AML-193 (cell line): ENCODE data around the gene SH2D3A.

Source experiments
- DNase-seq, 2 experiments: peaks; one replicate each; lab custom pipeline; 2025; lab: John Stamatoyannopoulos, UW

SH2D3A gene

DNA sequence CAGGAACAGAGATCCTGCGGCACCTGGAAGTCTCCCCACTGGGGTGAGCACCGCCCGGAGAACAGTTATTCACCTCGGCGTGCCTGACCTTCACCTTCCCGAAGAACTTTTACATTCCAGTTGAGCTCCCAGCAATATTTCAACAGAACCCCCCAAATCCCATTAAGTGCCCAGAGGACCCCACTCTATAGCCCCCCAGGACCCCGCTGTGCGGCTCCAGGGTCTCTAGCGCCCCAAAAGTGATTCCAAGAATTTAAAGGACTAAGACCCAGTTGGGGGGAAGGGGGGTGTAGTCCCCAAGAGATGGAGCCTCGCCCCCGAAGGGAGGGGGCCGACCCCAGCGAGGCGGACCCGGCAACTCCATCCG, 30.3 kb downstream of the SH2D3A start:
- DNase-seq, result no peak

DNA sequence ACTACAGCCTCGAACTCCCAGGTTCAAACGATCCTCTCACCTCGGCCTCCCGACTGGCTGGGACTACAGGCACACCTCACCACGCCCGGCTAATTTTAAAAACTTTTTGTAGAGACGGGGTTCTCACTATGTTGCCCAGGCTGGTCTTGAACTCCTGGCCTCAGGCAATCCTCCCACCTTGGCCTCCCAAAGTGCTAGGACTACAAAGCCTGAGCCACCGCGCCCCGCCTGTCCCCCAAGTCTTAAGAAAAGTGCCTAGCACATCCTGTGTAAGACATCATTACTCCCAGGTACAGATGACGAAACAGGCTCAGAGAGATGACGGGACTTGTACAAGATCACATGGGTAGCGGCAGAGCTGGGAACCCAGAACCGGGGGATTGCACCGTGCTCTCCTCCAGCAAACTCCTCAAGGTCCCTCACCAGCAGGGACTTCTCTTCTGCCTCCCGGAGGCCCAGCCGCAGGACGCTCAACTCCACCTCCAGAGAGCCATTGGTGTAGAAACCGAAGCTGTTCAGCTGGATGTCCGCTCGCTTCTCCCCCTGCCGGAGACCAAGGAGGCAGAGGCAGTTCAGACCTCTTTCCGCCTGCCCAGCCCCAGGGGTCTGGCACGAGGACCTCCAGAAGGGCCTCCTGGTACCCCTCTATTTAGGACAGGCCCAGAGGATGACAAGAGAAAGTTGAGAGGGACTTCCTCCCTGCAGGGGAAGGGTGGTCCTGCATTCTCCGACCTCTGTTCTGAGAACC, 30.9 kb downstream of the SH2D3A start:
- DNase-seq, result peak; percentile 78 to 79

DNA sequence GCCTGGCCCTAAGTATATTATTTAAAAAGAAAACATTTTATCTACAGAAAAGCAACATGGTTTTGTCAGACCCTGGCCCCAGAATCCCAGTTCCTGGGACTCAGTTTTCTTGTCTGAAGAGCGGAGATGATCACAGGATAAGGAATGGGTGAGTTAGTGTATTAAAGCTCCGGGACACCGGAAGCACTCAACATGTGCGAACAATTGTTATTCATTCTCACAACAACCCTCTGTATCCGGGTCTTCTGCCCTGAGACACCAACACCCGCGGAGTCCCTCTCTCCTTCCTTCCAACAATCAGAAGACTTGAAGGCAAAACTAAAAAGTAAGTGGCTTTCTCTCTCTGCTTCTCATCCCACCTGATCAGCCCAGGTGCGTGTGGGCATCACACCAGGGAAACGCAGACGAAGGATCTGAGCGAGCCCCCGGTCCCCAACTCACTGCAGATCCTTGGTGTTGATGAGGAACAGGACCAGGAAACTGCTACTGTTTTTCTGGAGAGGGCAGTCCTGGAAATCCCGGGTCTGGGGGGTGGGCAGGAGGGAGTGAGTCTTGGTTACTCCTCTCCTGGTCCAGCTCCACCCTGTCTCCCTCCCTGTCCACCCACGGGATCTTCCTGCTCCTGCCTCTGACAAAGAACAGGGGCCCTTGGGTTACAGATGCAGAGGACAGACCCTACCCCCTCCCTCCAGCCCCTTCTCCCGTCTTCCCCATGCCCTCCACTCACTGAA, 31.9 kb downstream of the SH2D3A start:
- DNase-seq, result no peak

DNA sequence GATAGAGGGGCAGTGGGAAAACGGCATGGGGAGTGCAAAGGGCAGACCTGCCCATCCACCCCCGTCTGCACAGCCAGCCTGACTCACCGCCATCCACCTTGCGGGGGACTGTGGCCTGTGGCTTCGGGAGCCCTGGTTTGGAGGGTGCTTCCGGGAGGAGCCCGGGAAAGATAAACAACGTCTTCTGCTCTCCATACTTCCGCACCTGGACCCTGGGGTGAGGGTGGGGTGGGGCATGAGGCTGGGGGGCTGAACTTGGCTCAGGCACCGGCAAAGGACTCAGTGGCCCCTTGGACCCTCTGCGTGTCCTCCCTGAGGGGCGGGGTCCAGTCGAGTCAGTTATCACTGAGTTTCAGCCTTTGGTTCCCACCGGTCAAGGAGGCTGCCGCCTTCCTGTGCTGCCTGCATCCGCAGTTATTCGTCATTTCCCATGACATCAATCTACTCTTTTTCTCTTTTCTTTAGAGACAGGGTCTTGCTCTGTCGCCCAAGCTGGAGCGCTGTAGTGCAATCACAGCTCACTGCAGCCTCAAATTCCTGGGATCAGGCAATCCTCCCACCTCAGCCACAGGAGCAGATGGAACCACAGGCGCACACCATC, 33.0 kb downstream of the SH2D3A start:
- no peak for DNase-seq

DNA sequence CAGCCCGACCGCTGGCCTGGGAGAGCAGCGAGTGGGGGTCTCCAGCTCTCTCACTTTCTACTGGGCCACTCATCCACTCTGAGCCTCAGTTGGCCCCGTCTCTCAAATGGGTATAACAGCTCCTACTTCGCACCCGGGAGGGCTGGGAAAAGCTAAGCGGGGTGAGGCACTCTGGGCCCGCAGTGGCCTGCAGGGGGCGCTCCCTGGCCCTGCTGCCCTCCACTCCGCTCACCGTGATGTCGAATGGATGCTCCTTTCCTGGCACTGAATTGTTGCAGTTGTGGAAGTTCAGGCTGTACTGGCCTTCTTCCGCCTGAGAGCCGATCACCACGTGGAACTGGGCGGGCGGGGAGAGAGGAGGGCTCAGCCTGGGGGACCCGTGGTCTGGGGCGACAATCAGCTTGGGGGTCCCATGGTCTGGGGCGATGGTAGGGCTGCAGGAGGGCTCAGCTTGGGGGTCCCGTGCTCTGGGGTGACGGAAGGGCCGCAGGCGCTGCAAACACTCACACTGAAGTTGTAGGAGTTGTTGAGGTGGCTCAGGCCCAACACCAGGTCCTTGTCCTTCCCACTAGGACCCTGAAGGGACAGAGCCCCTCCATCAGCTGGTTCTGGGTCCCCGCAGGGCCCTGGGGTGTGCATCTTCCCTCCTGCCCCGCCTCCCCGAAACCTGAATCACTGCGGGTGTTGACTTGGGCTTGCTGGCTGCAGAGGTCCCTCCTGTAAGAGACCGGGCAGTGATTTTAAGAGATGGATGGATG, 33.7 kb downstream of the SH2D3A start:
- no peak for DNase-seq

DNA sequence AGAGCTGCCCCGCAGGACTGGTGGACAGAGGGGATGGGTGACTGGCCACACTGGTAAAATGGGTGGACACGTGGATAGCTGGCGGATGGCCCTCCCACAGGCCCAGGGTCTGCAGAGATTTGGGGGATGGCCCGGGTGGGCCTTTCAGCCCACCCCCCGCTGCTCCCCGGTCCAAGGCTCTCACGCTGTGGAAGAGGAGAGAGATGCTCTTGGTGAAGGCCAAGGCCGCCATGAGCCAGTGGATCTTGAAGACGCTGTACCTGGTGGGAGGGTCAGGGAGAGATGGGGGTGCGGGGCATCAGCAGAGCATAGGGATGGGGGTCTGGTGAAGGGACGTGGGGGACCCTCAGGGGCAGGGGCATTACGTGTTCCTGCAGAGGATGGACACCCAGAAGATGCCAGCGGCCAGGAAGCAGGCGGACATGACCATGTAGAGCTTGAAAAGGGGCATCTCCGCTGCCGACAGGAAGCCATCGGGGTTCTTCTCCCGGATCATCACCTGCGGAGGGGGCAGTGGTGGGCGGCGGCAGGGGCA, 34.4 kb downstream of the SH2D3A start:
- DNase-seq, result no peak

DNA sequence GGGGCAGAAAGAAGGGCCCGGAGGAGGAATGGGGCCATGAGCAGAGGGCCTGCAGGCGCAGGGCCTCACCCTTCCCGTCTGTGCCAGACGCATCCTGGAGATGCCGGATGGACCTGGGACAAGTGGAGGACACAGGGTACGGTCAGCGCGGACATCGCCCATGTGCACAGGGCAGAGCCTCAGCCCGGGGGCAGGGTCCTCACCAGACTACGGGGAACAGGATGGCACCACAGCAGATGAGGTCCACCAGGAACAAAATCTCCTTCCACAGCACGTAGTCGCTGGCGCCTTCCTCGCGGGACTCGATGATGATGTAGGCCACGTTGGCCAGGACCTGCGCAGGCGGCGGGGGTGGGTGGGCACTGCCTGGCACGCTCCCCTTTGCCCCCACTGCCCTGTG, 35.4 kb downstream of the SH2D3A start:
- DNase-seq, result no peak

DNA sequence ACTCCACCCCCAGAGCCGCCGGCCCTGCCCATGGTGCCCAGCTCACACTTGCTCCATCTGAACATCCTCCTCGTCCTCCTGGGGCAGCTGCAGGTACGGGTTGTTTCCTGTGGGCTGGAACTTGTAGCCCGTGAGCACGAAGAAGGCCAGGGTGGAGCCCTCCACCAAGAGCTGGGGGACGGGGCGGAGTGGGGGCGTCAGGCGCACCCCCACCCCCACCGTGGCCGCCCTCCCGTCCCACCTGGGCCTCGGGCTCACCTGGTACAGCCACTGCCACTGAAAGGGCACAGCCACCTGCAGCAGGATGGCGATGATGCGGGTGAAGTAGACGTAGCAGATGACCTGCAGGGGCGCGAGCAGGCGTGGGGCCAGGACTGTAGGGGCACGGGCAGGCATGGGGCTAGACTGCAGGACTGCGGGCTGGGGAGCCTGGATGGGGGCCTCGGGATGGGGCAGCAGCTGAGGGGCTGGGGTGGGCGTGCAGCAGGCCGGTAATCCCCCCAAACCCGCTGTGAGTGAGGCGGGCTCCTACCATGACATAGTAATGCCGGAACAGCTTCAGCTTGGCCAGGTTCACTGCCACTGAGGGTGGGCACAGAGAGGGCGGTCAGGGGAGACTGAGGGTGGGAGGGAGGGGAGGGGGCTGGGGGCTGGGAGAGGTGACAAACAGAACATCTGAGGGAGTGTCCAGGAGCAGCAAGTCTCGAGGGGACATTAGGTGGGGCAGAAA, 36.1 kb downstream of the SH2D3A start:
- DNase-seq, result no peak

DNA sequence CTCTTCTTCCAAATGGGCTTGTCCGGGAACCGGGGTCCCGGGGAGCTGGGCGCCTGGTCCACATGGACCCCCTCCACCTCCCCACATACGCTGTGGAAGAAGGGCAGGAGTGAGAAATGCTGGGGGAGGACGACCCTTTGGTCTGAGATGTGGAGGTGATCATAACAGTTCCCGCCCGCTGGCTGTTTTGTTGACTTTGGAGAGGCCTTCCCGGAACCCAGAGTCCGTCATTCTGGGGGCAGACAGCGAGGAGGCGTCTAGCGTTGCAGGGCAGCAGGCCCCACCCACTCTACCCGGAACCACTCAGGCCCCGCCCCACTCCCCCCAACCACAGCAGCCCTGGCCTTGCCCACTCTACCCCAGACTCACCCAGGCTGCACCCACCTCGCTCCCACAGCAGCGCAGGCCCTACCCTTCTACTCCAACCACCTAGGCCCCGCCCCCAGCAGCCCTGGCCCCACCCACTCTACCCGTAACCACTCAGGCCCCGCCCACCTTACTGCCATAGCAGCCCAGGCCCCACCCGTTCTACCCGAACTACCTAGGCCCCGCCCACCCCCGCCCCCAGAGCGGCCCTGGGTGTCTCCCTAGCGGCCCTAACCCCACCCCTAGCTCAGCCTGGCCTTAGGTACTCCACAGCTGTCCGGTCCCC, 37.0 kb downstream of the SH2D3A start:
- DNase-seq, result no peak

DNA sequence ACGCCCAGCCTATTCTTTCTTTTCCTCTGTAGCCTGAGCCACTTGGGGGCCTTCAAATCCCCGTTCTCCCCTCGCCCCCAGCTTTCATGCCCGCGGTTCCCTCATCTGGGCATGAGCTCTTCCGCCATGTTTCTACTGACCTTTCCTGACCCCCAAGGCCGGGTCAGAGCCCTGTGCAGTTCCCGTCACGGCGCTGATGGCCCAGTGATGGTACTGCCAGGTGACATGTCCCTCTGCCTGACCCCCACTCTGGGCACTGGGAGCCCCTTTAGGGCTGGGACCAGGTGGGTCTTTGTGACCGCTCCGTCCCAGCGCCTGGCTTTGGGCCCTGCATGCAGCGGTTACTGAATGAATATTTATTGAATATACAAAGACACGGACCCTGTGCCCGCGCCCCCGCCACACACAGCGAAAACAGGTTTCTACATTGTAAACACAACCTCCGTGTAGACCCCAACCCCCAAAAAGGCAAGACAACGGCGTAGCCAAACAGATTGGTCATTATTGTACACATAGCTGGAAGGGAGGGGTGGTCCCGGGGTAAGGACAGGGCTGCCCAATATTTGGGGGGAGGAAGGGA, 37.6 kb downstream of the SH2D3A start:
- DNase-seq, result no peak

DNA sequence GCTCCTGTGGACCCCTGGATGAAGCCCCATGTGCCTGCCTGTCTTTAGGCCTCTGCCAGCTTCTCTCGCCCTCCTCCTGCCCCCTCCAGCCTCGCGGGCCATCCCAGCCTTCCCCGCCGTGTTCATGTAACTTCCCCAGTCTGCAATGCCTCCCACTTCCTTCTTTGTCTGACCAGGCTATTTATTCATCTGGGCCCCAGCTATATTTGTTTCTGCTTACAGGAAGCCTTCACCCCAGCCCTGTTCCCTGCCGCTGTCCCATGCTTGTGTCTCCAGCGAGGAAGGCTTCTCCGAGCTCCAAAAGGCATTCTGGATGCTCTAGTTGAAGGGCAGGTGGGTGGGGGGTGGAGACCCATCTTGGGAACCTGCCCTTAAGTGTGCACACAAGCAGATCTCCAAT, 38.9 kb downstream of the SH2D3A start:
- DNase-seq, result peak; percentile 72 to 75

DNA sequence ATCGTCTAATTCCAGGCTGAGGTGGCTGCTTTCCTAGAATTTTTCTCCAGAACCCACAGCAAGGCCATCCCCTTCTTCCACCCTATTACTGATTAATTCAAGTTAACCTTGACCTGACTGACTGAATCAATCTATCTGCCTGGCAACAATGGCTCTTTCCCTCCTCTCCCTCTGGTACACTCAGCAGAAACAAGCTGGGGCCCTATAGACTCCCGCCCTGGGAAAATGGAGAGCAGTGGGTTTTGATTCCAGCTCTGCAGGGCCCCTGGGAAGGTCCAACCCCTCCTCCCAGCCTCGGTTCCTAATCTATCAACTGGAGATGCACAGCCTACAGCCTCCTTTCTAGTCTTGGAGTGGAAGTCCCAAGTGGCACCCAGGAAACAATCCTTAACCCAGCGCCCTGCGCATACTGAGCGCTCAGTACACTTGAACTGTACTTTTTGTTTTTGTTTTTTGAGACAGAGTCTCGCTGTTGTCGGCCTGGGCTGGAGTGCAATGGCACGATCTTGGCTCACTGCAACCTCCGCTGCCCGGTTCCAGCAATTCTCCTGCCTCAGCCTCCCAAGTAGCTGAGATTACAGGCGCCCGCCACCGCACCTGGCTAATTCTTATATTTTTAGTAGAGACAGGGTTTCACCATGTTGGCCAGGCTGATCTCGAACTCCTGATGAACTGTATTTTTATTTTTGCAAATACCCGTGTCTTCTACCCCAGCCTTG, 41.6 kb downstream of the SH2D3A start:
- no peak for DNase-seq

DNA sequence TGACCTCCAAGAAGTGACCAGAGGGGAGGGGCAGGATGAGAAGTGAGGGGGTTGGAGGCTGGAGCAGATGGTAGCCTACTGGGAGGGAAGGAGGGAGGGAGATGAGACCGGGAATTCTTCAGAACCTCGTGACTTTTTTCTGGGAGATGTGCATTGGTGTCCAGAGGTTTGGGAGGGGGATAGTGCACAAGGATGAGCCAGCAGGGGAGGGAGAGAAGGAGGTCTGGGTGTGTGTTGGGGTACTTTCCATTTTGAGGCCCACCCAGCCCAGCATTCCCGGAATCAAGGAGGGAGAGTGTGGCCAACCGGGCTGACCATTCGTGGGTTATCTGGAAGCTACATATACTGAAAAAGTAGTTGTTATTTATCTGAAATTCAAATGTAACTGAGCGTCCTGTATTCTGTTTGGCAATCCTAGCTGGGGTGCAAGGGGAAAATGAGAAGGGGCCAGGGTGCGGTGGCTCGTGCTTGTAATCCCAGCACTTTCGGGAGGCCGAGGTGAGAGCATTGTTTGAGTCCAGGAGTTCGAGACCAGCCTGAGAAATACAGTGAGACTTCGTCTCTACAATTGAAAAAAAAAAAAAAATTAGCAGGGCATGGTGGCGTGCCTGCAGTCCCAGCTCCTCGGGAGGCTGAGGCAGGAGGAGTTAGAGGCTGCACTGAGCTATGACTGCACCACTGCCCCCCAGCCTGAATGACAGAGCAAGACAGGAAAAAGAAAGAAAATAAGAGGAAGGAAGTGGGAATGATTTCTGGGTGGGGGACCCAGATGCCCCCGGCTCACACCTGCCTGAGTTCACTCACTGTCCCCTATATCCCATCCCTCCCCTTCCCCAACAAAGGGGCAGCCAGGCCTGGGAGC, 42.4 kb downstream of the SH2D3A start:
- no peak for DNase-seq

DNA sequence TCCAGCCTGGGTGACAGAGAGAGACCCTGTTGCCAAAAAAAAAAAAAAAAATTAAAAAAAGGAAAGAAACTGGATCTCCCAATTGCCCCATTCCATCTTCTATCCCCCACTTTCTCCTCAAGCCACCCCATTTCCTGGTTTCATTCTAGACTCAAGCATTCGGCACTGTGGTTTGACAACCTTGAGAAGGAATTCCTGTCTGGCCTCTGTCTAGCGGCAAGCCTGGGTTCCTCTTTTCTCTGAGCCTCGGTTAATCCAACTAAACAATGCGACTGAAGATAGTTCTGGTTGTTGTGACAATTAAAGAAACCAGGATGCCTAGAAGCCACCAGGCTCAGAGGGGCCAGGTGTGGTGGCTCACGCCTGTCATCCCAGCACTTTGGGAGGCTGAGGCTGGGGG, 43.5 kb downstream of the SH2D3A start:
- DNase-seq, result peak; percentile 37 to 41

DNA sequence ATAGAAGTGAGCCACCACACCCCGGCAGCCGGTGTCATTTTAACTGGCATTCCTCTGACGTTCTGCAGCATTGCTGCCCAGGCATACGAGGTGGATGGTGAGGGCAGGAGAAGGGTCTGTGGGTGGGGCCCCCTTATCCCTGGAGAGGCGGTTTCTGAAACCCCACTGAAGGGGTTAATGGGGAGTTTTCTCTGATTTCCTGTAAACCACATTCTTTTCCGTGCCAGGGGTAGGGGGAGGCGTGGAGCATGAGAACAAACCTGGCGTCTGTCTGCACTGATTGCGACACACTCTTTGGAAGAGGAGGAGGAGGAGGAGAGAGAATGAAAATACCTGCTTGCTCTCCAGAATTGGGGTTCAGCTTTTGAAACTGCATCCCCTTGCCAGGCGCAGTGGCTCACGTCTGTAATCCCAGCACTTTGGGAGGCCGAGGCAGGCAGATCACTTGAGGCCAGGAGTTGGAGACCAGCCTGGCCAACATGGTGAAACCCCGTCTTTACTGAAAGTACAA, 44.1 kb downstream of the SH2D3A start:
- no peak for DNase-seq

DNA sequence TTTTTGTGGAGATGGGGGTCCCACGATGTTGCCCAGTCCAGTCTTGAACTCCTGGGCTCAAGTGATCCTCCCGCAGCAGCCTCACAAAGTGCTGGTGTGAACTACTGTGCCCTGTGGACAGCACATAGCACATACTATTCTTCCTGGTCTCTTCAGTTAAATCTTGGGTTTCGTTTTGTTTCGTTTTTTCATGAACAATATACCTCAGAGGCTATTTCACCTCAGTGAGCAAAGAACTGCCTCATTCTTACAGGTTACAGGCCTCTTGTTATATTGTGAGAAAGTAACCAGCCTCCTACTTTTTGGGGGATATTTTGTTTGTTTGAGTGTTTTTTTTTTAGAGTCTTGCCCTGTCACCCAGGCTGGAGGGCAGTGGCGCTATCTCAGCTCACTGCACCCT, 45.5 kb downstream of the SH2D3A start:
- peak in 1 of 2 experiments; percentile 45 for DNase-seq

DNA sequence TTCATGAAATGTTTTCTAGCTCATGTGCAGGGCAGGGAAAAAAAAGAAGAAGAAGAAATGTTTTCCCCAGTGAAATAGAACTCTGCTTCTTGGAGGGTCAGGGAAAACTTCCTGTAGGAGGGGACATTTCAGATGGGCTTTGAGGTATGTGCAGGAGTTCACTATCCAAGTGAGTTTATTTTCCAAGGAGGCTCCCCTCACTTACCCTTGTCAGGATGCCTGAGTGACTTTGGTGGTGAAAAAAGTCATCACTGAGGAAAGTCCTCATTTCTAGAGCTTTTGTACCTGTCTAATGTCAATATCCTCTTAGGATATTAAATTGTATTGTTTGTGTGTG, 46.1 kb downstream of the SH2D3A start:
- DNase-seq, result no peak

DNA sequence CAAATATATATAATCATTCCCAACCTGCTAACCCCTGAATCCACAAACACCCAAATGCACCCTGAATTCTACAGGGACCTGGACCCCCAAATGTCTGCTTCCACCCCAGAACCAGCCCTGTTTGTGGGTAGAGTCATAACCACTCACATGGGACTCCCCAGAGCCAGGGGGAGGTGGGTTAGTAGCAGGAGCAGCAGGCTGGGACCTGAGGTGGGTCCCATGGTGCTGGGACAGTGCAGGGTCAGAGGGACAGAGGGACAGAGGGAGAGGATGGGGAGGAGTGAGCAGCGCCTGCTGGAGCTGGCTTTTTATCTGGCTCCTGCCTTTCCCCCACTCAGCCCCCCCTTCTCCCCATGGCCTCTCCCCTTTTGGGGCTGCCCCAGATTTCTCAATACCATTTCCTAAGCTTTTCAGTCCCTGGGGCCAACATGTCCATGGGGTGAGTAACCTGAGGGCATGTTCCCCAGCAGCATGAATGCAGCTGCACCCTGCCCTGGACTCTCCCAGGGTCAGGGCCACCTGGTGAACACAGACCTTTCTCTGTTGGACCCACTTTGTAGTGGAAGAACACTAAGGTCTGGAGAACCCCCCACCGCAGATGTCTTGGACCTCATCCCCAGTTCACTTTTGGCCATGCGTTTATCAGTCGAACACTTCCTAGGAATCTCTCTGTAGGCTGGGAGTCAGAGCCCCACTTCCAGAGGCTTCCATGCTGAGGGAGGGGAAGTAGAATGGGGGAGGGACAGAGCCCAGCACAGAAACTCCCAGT, 46.7 kb downstream of the SH2D3A start, which contains the start of gene C3:
Gene C3, minus strand, starts transcription at position 282 of the 769 bp plus-strand sequence. Its CDS starts 61 bp downstream, at position 221.
- DNase-seq, result peak; percentile 59 to 73
